ENCODE measurements around the gene OSTN. TPM values are rescaled to one million over a fixed set of nuclear protein-coding genes. Genes with fewer than 3 reads are reported as not detected.

OSTN gene
- total and polyA plus RNA-seq, 9 of the 15 experiments (the other 6 are each of a cell fraction or from before 2014, with no cell fraction given) = not detected

- Histone ChIP-seq H3K4me3 (no peak overlapping the region), H3K9me1 (ENCODE audit: control insufficient read depth, insufficient read depth, low read length) (no peaks in the 10 kb centered on the region), H4K20me1 (replicated peaks; ENCODE audit: control insufficient read depth, insufficient read depth, low read length) (no peaks in the 10 kb centered on the region), H3K9ac (ENCODE audit: insufficient read depth in 1 of 2, low read depth in 2 of 2, low read length in 2 of 2) (no peak overlapping the region), H3K4me1 (replicated peaks in 1 of 2; ENCODE audit: control insufficient read depth in 2 of 2, insufficient read depth in 2 of 2, low read length in 2 of 2) (no peaks in the 10 kb centered on the region), H3K27me3 (ENCODE audit: control insufficient read depth in 2 of 2, insufficient read depth in 2 of 2, low read length in 2 of 2) (no peaks in the 10 kb centered on the region), H3K9me3 (replicated peaks; ENCODE audit: control insufficient read depth, insufficient read depth, low read depth, low read length) (no peaks in the 10 kb centered on the region), H3K79me2 (ENCODE audit: control insufficient read depth, insufficient read depth, low read length) (no peaks in the 10 kb centered on the region), H3K36me3 (ENCODE audit: control insufficient read depth, insufficient read depth, low read length) (no peaks in the 10 kb centered on the region), H3K27ac (ENCODE audit: extremely low read depth, low read depth, low read length) (no peak overlapping the region), H2AFZ (ENCODE audit: low read depth, low read length) (no peak overlapping the region), H3K4me2 (ENCODE audit: insufficient read depth, low read length) (no peak overlapping the region)
- no peak for TF ChIP-seq UBTF (IDR thresholded peaks at IDR 0.05; ENCODE audit: borderline replicate concordance in 1 of 2, low read depth in 2 of 2, low read length in 2 of 2)
- 0 out of 2 replicates have a peak, but pooled peaks have one; percentile 16 for TF ChIP-seq C11orf30 (IDR thresholded peaks at IDR 0.05; ENCODE audit: low read depth)
- no peak for TF ChIP-seq RCOR1 (IDR thresholded peaks at IDR 0.05; ENCODE audit: borderline replicate concordance in 1 of 2, low read depth in 2 of 2, low read length in 2 of 2)
- TF ChIP-seq CBX1 (IDR thresholded peaks at IDR 0.05; ENCODE audit: low read depth) = no peak
- TF ChIP-seq E2F1 (CRISPR knock-in tag; IDR thresholded peaks at IDR 0.05) = no peak
- TF ChIP-seq FOXO4 (CRISPR knock-in tag; IDR thresholded peaks at IDR 0.05) = no peak
- no peak for TF ChIP-seq THRB (CRISPR knock-in tag; conservative IDR thresholded peaks at IDR 0.05)
- no peak for TF ChIP-seq ZNF311 (CRISPR knock-in tag; IDR thresholded peaks at IDR 0.05)
- TF ChIP-seq MAFG (tag; conservative IDR thresholded peaks at IDR 0.05) = peak; percentile 36; the same call in 1 of the 2 replicates
- peak; percentile 39 for TF ChIP-seq ZNF316 (IDR thresholded peaks at IDR 0.05)
- TF ChIP-seq GABPA (tag; conservative IDR thresholded peaks at IDR 0.05; ENCODE audit: low read depth) = no peak
- WGBS (ENCODE audit: insufficient coverage, low coverage, missing lambda C conversion rate) = 1% methylated on average over 6 of the region's 6 CpGs
- intact Hi-C loops (cut with micrococcal nuclease) = no loop called here
- BruUV-seq (replicated peaks) = no TSS peak
- ChIA-PET CTCF (ENCODE audit: low intra/inter-chr PET ratio) (no interaction called here), POLR2A (no interaction called here)
- no peak for FAIRE-seq
- no peak for DNase-seq (ENCODE audit: extremely low read depth in 1 of 4, low spot score in 3 of 4)
- ATAC-seq = no peak
- in situ Hi-C loops (cut with MboI) = no loop called here
Observed at GRCh38 chr3:191253089-191253799, 54.2 kb downstream of the OSTN start.

Measured in K562 (cell line).